HG02885 (cell line): ENCODE data around the gene EPS8L3.
"Not testable (repeated sequence)": the region's sequence is repeated elsewhere in the genome, so short reads cannot be mapped to it uniquely, and the experiment has no call there.

Source experiments
- ATAC-seq: cut with Tn5 transposase; IDR thresholded peaks from one replicate; pipeline ENCODE4 v1.9.1; 2021; ENCODE audit warnings: mild to moderate bottlenecking; ENCODE audit not compliant: unreplicated experiment, poor library complexity

EPS8L3 gene

DNA sequence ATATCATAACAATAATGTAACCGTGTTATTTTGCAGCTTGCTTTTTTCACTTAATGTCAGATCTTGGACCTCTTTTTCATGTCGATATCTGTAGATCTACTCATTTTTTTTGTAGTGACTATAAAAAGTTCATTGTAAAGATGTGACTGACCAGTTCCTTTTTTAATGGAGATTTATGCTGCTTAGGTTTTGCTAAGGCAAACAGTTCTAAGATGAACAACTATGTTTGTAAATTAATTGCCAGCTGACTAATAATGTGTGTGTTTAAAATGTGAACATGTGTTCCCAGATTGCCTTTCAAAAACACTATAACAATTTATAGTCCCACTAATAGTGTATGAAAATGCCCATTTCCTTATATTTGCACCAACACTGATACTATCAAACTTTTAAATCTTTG, 18.1 kb upstream of the EPS8L3 start:
- no peak for ATAC-seq

DNA sequence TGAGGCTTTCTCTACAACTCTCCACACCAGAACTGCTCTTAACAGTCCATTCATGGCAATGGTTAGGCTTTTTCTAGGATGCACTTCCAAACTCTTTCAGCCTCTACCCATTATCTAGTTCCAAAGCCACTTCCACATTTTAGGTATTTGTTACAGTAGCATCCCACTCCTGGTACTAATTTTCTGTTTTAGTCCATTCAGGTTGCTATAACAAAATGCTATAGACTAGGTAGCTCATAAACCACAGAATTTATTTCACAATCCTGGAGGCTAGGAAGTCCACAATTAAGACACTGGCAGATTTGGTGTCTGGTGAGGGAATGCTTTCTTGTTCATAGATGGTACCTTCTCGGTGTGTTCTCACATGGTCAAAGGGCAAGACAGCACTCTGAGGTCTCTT, 17.3 kb upstream of the EPS8L3 start:
- ATAC-seq, result no peak

DNA sequence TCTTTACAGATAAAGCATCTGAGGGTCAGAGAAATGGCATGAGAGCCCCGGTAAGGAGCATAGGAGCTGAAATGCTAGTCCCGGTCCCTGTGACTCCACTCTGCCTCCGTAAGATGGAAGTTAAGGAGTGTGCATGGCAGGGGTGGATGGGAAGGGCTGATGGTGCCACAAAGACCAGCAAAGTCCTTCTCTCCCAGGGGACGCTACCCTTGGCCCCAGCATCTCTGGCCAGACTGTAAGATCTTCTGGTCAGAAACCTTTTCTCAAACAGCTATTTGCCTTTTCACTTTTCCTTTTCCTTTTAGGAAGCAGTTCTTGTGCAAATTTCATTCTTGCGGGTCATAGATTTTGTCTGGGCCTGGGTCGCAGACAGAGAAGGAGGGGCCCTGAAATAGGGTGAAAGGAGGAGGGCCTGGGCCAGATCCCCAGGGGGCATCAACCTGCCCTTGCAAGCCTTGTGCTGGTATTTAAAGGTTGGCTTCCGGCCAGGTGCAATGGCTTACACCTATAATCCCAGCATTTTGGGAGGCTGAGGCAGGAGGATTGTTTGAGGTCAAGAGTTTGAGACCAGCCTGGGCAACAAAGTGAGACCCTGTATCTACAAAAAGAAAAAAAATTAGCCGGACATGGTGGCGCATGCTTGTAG, 14.4 kb upstream of the EPS8L3 start:
- ATAC-seq, result no peak

DNA sequence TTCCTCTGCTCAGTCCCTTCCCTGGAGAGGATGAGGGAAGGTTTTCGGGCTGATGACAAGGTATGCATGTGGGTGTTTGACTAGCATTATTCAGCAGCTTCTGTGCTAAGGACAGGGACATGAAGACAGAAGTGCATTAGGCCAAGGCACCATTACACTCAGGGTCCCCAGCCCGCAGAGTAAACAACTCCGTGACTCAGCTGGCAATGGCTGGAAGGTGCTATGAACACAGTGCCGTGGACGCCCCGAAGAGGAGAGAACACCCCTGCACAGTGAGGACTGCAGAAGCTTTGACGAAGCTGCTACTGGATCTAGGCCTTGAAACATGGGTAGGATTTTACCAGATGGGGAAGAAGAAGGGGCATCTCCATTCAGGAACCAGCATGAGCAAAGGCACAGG, 13.7 kb upstream of the EPS8L3 start:
- no peak for ATAC-seq

DNA sequence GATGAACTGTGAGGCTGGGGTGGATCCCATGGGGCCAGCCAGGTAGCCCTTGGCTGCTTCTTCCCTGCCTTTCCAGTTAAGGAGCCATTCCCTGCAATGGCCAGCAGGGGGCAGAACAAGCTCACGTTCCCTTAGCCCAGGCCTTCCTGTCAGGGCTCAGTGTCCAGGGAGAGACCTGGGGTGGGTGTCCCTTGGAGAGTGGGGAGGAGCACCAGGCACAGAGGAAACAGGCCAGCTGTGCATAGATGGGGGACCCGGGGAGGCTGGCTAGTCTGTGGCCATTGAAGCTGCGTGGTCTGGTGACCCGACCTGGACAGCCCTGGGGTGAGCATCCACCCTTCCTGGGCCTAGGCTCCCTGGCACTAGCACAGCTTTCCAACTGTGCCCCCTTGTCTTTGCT, 13.2 kb upstream of the EPS8L3 start:
- peak; percentile 81 for ATAC-seq

DNA sequence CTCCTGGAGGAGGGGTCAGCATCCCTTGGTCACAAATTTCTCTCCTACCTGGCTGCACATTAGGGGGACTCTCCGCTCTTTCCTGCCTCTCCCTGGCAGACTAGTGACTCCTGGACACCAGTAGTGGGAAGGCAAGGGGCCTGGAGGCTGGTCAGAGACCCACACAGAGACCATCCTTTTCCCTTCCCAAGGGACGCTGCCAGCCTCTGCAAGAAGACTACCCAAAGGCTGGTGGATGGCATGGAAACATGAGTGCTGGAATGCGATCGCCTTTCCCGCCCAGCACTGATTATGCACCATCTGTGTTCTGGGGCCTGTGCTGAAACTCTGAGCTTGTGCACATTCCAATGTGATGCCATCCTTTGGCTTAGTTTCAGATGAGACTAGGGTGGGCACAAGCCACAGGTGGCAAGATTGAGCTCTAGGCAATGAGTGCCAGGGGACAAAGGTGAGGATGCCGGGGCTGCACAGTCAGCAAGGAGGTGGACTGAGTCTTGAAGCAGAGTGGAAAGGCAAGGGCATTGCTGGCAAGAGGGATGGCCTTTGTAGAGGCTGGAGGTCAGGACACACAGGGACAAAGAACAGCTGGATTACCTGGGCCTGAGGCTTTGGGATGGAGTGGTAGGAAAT, 12.6 kb upstream of the EPS8L3 start:
- ATAC-seq, result no peak

DNA sequence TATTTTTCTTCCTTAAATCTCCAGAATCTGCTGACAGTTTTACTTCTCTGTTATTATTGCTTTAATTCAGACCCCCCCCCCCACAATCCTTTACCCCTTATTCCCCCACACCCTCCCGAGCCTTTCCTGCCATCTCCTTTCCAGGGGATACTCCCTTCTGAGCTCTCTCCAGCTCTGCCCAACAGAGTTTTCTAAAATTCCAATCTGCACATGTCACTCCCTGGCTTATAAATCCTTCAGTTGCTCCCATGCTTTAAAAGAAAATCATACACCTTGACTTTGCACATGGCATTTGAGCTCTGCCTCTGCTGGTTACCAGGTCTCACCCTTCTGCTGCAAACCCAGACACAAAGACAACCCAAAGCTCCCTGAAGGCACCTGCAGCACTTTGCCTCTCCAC, 11.7 kb upstream of the EPS8L3 start:
- ATAC-seq, result no peak

DNA sequence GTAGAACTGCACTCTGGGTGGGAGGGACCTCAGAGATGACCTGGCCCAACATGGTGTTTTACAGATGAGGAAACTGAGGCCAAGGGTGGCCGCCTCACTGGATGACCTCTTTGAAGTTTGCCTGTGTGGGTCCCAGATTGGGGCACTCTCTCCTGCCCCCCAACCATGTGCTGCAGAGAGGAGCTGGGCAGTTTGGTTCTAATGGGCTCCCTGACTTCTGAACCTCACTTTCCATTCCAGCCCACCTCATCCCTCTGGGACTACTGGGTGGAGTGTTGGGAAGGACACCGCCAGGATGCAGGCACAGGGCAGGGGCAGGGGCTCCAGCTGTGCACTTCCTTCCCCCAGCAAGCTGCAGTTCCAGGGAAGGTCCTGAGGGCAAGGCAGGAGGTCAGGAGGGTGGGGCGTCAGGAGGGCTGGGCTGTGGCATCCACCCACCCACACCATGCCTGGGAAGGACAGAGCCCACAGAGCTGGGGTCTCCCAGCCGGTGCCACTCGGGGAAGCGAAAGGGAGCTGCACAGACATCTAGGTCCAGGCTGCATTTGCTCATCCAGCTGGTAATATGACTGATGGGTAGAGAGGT, 10.3 kb upstream of the EPS8L3 start:
- ATAC-seq, result no peak

DNA sequence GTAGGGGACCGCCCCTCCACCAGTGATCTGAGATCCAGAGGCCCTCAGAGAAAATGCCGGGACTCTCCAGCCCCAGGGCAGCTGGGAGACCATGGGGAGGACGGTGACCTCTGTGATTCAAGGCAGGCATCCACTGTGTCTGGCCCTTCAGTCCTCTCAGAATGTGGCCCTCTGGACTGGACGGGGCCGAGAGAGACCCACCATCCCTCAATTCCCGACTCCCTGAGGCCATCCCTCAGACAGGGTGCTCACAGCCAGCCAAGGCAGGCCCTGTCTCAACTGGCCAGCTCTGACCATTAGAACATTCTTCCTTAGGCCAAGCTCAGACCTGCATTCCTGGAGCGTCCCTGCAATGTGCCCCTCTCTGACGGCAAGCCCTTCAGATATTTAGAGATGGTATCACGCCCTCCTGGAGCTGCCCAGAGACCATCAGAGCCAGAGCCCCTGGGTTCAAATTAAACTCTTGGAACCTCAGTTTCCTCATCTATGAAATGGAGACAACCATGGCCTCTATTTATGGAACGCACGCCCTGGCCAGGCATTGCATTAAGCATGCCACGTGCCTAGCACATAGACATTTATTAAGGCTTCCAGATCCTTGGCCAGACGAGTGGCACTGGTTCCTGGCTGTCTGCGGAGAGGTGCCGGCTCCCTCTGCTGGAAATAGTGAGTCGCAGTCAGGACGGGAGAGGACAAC, 9.6 kb upstream of the EPS8L3 start:
- peak; percentile 60 for ATAC-seq

DNA sequence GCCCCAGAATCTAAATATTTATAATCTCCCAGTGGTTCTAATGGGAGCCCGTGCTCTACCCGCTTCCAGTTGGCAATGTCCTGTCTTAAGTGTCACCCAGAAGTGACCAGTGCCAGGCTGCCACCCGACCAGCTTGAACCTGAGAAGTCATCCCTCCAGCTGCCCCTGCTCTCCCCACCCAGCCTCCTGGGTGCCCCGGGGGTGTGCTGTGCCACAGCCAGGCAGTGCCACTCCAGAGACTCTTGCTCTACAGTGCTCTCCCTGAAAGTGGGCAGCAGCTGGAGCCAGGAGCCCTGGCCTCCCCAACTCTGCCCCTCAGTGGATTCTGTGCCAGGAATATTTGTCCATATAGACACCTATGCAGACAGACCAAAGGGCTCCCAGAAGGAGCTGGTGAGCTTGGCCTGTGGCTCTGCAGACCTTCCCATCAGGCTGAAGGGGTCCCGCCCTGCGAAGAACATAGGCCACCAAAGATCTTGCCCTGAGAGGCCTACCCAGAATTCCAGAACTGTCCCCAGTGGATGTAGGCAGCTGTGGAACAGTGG, 9.0 kb upstream of the EPS8L3 start:
- ATAC-seq, result no peak

DNA sequence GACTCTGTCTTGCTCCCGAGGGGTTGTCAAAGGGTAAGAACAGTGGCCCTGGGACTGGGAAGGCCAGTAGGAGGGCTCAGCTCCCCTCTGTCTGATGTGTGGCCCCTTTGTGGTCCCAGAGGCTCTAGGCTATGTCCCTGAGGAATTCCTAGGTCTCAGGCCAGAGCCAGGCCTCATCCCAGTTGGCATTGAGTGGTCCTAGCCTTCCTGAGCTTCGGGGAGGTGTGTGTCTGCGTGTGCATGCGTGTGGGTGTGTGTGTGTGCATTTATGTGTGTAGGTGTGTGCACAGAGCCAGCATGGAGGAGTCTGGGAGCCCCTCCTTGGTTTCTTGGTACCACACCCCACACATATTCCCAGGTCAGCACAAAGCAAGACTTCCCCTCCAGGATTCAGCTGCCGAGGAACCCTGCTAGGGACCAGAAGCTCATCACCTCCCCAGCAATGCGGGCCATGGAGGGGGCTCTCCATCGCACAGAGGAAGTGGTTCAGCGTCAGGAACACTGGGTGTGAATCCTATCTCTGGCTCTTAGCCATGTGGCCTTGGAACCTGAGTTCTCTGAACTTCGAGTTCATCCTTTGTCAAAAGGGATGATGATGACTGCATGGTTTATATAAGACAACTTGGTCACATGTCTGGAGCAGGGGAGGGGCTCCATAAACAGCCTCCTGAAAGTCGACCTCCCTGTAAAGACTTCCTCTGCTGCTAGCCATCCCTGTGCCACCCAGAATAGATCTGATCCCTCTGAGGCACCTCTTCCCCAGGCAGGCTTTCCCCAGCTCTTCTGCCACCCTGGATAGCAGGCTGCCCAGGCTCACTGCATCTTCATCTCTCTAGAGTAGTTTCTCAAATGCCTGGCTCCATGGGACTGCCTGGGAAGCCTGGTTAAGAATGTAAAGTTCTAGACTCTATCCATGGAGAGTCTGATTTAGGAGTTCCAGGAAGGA, 8.3 kb upstream of the EPS8L3 start:
- ATAC-seq, result no peak

DNA sequence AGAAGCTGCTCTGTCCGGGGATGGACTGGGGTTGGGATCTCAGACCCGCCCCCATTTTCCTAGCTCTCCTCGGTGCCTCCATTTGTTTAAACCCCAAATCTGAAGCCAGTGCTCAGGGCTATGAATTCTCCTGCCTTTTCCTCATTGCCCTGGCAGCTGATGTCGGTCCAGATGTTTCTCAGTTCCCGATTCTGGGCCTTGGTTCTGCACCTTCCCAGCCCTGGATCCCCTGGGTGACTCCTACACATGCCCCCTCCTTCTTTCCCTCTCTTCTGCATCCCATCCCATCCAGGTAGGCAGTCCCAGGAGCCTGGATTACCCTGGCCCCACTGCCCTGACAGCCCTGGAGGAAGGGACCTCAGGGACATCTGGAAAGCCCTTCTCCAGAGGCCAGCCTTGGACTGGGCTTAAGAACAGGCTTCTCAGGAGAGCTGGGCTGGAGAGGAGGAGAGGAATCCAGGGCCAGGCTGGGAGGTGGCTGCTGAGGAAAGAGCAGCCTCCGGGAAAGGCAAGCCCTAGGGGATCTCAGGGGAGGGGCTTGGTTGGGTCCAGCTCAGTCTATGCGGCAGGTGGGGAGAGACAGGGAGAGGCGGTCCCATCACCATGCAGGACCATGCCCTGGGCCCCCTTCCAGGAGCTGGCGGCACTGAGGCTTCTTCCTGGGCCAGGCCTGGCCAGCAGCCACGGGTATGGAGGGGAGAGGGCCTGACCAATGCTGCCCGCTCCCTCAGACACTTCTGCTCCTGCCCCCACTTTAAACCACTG, 6.8 kb upstream of the EPS8L3 start:
- ATAC-seq, result no peak

DNA sequence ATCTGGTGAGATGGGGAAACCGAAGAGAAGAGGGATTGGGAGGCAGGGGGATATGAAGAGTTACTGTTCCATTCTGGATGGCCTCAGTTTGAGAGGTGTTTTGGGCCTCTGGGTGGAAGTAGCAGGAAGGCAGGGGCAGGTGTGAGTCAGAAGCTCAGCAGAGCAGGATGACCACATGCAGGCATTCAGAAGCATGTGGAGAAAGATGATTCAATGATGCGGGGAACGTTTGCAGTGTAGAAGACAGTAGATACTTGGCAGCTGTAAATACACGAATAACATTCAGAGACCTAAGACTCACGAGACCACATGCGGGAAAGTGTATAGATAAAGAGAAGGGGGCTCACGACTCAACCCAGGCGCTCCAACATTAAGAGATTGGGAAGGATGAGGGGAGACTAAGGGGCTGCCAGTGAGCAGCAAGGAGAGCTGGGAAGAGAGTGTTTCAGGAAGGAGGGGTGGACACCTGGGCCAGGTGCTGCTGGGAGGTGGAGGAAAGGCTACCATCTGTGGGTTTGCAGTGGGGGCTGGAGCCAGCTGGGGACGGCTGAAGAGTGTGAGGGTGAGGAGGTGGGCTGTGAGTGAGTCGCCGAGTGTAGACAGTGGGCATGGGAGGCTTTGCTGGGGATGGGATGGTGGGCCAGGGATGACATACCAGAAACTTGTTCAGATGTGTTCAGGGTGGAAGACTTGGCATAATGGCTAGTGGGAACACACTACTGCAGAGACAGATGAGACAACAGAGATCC, 5.8 kb upstream of the EPS8L3 start:
- ATAC-seq, result no peak

DNA sequence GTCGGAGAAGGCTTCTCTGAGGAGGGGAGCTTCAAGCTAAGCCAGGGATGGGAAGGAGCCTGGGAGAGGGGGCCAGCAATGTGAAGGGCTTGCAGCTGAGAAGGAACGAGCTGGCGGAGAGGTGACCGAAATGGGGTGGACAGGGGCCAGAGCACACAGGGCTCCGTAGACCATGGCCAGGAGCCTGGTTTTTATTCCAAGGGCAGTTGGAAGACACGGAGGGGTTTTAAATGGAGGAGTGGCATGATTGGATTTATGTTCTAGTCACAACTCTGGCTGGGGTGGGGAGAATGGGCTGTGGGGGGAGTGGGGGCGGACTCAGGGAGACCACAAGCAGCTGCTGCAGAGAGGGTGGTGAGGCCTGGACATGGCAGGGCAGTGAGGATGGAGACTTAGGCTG, 5.1 kb upstream of the EPS8L3 start:
- ATAC-seq, result no peak

DNA sequence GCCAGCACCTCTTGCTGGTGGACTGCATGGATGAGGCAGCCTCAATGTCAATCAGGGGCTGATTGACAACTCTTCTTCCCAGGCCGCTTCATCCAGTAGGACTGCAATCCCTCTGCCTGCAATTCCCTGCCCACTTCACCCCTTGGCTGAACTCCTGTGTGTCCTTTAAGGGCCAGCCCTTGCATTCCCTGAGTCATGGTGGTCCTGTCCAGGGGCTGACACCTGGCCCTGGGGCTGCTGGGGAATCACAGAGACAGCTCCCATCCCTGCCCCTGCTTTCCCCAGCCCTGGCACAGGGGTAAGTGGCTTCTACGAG, 4.6 kb upstream of the EPS8L3 start:
- no peak for ATAC-seq

DNA sequence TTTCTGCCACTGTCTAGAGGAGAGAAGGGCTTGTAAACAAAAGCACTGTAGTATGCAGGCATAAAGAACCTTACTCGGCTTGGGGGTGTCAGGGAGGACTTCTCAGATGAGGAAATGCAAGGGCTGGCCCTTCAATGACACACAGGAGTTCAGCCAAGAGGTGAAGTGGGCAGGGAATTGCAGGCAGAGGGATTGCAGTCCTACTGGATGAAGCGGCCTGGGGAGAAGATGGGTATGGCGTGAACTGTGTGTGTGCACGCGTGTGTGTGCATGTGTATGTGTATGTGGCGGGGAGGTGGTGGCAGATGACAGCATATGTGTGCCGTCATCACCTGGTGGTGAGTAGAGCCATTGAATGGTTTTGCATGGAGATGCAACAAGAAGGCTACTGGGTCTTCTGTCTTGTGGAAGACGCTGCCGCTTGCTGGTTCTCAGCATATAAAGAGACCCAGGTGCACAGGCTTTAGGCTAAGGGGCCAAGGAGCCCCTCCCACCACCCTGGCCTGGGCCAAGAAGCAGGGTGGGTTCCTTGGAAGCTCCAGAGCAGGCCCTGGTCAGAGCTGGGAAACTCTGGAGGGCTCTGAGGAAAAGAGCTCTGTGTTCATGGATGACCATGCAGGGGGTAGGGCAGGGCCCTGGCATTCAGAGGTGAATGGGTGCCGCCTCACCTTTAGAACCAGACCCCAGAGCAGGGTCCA, 4.1 kb upstream of the EPS8L3 start:
- ATAC-seq, result no peak

DNA sequence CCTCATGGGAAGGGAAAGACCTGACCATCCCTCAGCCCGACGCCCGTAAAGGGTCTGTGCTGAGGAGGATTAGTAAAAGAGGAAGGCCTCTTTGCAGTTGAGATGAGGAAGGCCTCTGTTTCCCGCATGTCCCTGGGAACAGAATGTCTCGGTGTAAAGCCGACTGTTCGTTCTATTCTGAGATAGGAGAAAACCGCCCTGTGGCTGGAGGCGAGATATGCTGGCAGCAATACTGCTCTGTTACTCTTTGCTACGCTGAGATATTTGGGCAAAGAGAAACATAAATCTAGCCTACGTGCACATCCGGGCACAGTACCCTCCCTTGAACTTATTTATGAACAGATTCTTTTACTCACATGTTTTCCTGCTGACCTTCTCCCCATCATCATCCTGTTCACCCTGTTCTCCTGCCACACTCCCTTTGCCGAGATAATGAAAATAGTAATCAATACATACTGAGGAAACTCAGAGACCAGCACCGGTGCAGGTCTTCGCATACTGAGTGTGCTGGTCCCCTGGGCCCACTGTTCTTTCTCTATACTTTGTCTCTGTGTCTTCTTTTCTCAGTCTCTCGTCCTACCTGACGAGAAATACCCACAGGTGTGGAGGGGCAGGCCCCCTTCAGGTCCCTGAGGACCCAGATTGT, 3.4 kb upstream of the EPS8L3 start:
- not testable (repeated sequence) for ATAC-seq
